H1 (cell line): ENCODE measurements around the gene GSTO2. TPM values are rescaled to one million over a fixed set of nuclear protein-coding genes. Genes with fewer than 3 reads are reported as not detected.

Source experiments
- ASH2L ChIP-seq: fragments of 200-600, 300-600 bp; sonication (generic); IDR thresholded peaks from one replicate; pipeline ENCODE4 v1.7.1; 2017; ENCODE audit warnings: low read length
- BACH1 ChIP-seq: IDR thresholded peaks from 2 replicates; pipeline ENCODE4 v1.6.1; 2012; ENCODE audit warnings: low read length, improper control_type of control experiment
- CEBPB ChIP-seq: IDR thresholded peaks from 2 replicates; pipeline ENCODE4 v1.6.1; 2012; ENCODE audit warnings: low read depth, low read length
- CHD1 ChIP-seq: IDR thresholded peaks from 2 replicates; pipeline ENCODE4 v1.6.1; 2012; ENCODE audit warnings: low read depth, low read length, improper control_type of control experiment
- CHD2 ChIP-seq: IDR thresholded peaks from 2 replicates; pipeline ENCODE4 v1.6.1; 2012; ENCODE audit warnings: low read length, improper control_type of control experiment
- CTBP2 ChIP-seq: IDR thresholded peaks from 2 replicates; pipeline ENCODE4 v1.7.0; 2011; ENCODE audit warnings: borderline replicate concordance, mild to moderate bottlenecking, moderate library complexity, mixed read lengths, low read length; ENCODE audit not compliant: insufficient read depth, insufficient read length
- CTCF ChIP-seq, 3 experiments: IDR thresholded peaks; 1 replicate in 2 of 3; 2 replicates in 1 of 3; pipeline versions ENCODE4 v1.5.1 to v1.6.1; 2011; ENCODE audit warnings: low read length in 3 of 3, mild to moderate bottlenecking in 3 of 3, inconsistent platforms in 2 of 3, low read depth in 1 of 3, moderate library complexity in 1 of 3; ENCODE audit not compliant: insufficient read depth in 1 of 3; ENCODE audit errors: control extremely low read depth in 1 of 3
- EZH2 ChIP-seq: fragments of 200-600 bp; sonication (generic); IDR thresholded peaks from 2 replicates; pipeline ENCODE4 v1.7.1; 2012; ENCODE audit warnings: low read depth, mild to moderate bottlenecking, moderate library complexity, low read length, inconsistent platforms; ENCODE audit not compliant: severe bottlenecking
- FOSL1 ChIP-seq: IDR thresholded peaks from 2 replicates; pipeline ENCODE4 v1.6.1; 2011; ENCODE audit warnings: mild to moderate bottlenecking, low read depth, low read length, moderate library complexity; ENCODE audit not compliant: insufficient read depth
- HDAC2 ChIP-seq, 2 experiments: fragments of 300-600 bp in 1 of 2; sonication (generic) in 1 of 2; IDR thresholded peaks; 2 replicates each; pipeline ENCODE4 v1.6.1; 2011 to 2012; ENCODE audit warnings: low read depth in 2 of 2, low read length in 2 of 2, mild to moderate bottlenecking in 2 of 2, moderate library complexity in 2 of 2, borderline replicate concordance in 1 of 2, inconsistent platforms in 1 of 2
- KDM1A ChIP-seq: fragments of 200-600, 300-600 bp; sonication (generic); IDR thresholded peaks from 2 replicates; pipeline ENCODE4 v1.7.1; 2016; ENCODE audit warnings: mild to moderate bottlenecking, low read length, borderline replicate concordance
- MAFK ChIP-seq: IDR thresholded peaks from 2 replicates; pipeline ENCODE4 v1.6.1; 2012; ENCODE audit warnings: low read depth, mild to moderate bottlenecking, improper control_type of control experiment, low read length
- MAX ChIP-seq: IDR thresholded peaks from 2 replicates; pipeline ENCODE4 v1.6.1; 2012; ENCODE audit warnings: inconsistent platforms
- NANOG ChIP-seq: IDR thresholded peaks from 2 replicates; pipeline ENCODE4 v1.6.1; 2011; ENCODE audit warnings: low read length, low read depth, mild to moderate bottlenecking, inconsistent platforms; ENCODE audit not compliant: insufficient read depth, poor library complexity, severe bottlenecking
- POLR2A ChIP-seq, 2 experiments: IDR thresholded peaks; 1 replicate in 1 of 2; 2 replicates in 1 of 2; pipeline ENCODE4 v1.6.1; 2011; ENCODE audit warnings: low read depth in 2 of 2, low read length in 2 of 2, mild to moderate bottlenecking in 2 of 2; ENCODE audit errors: control extremely low read depth in 1 of 2
- RAD21 ChIP-seq, 2 experiments: IDR thresholded peaks in 1 of 2; conservative IDR thresholded peaks in 1 of 2; 2 replicates each; pipeline ENCODE4 v1.6.1; 2011; ENCODE audit warnings: low read depth in 2 of 2, low read length in 2 of 2, improper control_type of control experiment in 1 of 2, inconsistent platforms in 1 of 2, mild to moderate bottlenecking in 1 of 2, moderate library complexity in 1 of 2
- RFX5 ChIP-seq: IDR thresholded peaks from 2 replicates; pipeline ENCODE4 v1.6.1; 2011; ENCODE audit warnings: low read depth, low read length, improper control_type of control experiment, borderline replicate concordance
- SIRT6 ChIP-seq: IDR thresholded peaks from one replicate; pipeline ENCODE4 v1.7.1; 2012; ENCODE audit warnings: low read length, inconsistent platforms
- SP2 ChIP-seq: IDR thresholded peaks from 2 replicates; pipeline ENCODE4 v1.6.1; 2012; ENCODE audit warnings: mild to moderate bottlenecking, low read length, inconsistent platforms
- SP4 ChIP-seq: IDR thresholded peaks from 2 replicates; pipeline ENCODE4 v1.6.1; 2012; ENCODE audit warnings: low read length, inconsistent platforms
- TEAD4 ChIP-seq: IDR thresholded peaks from 2 replicates; pipeline ENCODE4 v1.6.1; 2012; ENCODE audit warnings: low read depth, low read length, inconsistent platforms, mixed read lengths
- ZNF274 ChIP-seq: IDR thresholded peaks from 2 replicates; pipeline ENCODE4 v1.7.0; 2012; ENCODE audit warnings: low read length, borderline replicate concordance; ENCODE audit errors: extremely low read depth
- polyA plus RNA-seq, 7 experiments: library from polyadenylated mRNA; depleted of rRNA in 3 of 7; stranded (reverse) in 5 of 7; unstranded in 2 of 7; fragments of >200 nt in 5 of 7; fragments of 200-250 nt in 2 of 7; gene quantifications; 1 replicate in 5 of 7; 2 replicates in 1 of 7; 4 replicates in 1 of 7; pipeline versions ENCODE4 v1.2.1 to v1.2.3, GENCODE V29; 2011 to 2013; ENCODE audit warnings: missing spikeins in 2 of 7, mixed read lengths in 2 of 7
- total RNA-seq: library from RNA; stranded (reverse); fragmentation: NEBNext Ultra II Directional; extraction: Animal tissue kit (Norgen Biotek cat#: 25700); gene quantifications from 2 replicates; pipeline ENCODE4 v1.2.1, GENCODE V29; 2021

Gene GSTO2
- total and polyA plus RNA-seq, 2 of the 8 experiments (the other 6 are each of a cell fraction or from before 2014, with no cell fraction given): 13.1 to 41.7 TPM

- TF ChIP-seq SP2 (no peak), ASH2L (peak; percentile 71), POLR2A (IDR thresholded peaks at IDR 0.05; ENCODE audit: control extremely low read depth in 1 of 2, low read depth in 2 of 2, low read length in 2 of 2) (peak in 1 of 2 experiments; percentile 79; a peak in 2 of 3 replicates), SP4 (no peak), HDAC2 (IDR thresholded peaks at IDR 0.05; ENCODE audit: borderline replicate concordance in 1 of 2, low read depth in 2 of 2, low read length in 2 of 2) (no peak; a peak in 1 of 4 replicates), KDM1A (no peak; the same call in 1 of the 2 replicates), BACH1 (no peak), RAD21 (IDR thresholded peaks at IDR 0.05 in 1 of 2, conservative IDR thresholded peaks at IDR 0.05 in 1 of 2; ENCODE audit: low read depth in 2 of 2, low read length in 2 of 2) (no peak), NANOG (no peak), MAX (peak; percentile 65), EZH2 (no peak), CHD1 (no peak), CEBPB (no peak), ZNF274 (no peak), CTBP2 (no peak), FOSL1 (no peak), CHD2 (no peak), RFX5 (no peak), MAFK (no peak), SIRT6 (no peak), CTCF (IDR thresholded peaks at IDR 0.05; ENCODE audit: control extremely low read depth in 1 of 3, insufficient read depth in 1 of 3, low read depth in 1 of 3, low read length in 3 of 3) (peak in 2 of 3 experiments; percentile 21 to 32; a peak in 2 of 4 replicates), TEAD4 (no peak)
Observed at GRCh38 chr10:104337985-104338735, 69.2 kb downstream of the GSTO2 start, which contains the start of gene ITPRIP (continued).
